HepG2 (cell line): ENCODE data around the gene IGF1.

ENCODE experiments used
- AHR ChIP-seq: IDR thresholded peaks from 2 replicates; pipeline ENCODE4 v1.6.1; 2018; ENCODE audit warnings: missing genetic modification reagents, missing compliant biosample characterization
- DNMT1 ChIP-seq: sonication (generic); formaldehyde crosslinking; IDR thresholded peaks from 2 replicates; pipeline ENCODE4 v1.5.1; 2020; ENCODE audit warnings: mild to moderate bottlenecking, missing genetic modification reagents
- GLI4 ChIP-seq: sonication (generic); formaldehyde crosslinking; IDR thresholded peaks from 2 replicates; pipeline ENCODE4 v1.5.1; 2020; ENCODE audit warnings: missing genetic modification reagents, mild to moderate bottlenecking, moderate library complexity, borderline replicate concordance
- JUND ChIP-seq: sonication (generic); formaldehyde crosslinking; IDR thresholded peaks from 2 replicates; pipeline ENCODE4 v1.8.0; 2022; ENCODE audit warnings: mild to moderate bottlenecking, missing genetic modification reagents
- POLR2AphosphoS5 ChIP-seq: IDR thresholded peaks from 2 replicates; pipeline ENCODE4 v1.6.1; 2012; ENCODE audit warnings: low read depth, low read length
- TCF7 ChIP-seq: sonication (generic); IDR thresholded peaks from 2 replicates; pipeline ENCODE4 v1.6.1; 2016; ENCODE audit warnings: antibody characterized with exemption, low read depth
- TCF7L2 ChIP-seq: IDR thresholded peaks from 2 replicates; pipeline ENCODE4 v1.6.1; 2011; ENCODE audit warnings: mild to moderate bottlenecking, low read depth, low read length, moderate library complexity
- ZNF138 ChIP-seq: sonication (generic); formaldehyde crosslinking; IDR thresholded peaks from 2 replicates; pipeline ENCODE4 v1.5.0; 2020; ENCODE audit warnings: mild to moderate bottlenecking, low read depth, missing genetic modification reagents
- ZNF431 ChIP-seq: sonication (generic); formaldehyde crosslinking; IDR thresholded peaks from 2 replicates; pipeline ENCODE4 v1.9.0; 2022; ENCODE audit warnings: missing genetic modification reagents, low read depth, mild to moderate bottlenecking, borderline replicate concordance
- ZNF557 ChIP-seq: sonication (generic); formaldehyde crosslinking; IDR thresholded peaks from 2 replicates; pipeline ENCODE4 v1.4.0; 2020; ENCODE audit warnings: missing genetic modification reagents
- TF ChIP-seq, protein P1 (sequence below): IDR thresholded peaks from 2 replicates; pipeline ENCODE4 v1.6.1; 2016
- TF ChIP-seq, protein P2 (sequence below): sonication (generic); formaldehyde crosslinking; IDR thresholded peaks from 2 replicates; pipeline ENCODE4 v1.5.0; 2020; ENCODE audit warnings: mild to moderate bottlenecking, missing genetic modification reagents, moderate library complexity

DNA sequence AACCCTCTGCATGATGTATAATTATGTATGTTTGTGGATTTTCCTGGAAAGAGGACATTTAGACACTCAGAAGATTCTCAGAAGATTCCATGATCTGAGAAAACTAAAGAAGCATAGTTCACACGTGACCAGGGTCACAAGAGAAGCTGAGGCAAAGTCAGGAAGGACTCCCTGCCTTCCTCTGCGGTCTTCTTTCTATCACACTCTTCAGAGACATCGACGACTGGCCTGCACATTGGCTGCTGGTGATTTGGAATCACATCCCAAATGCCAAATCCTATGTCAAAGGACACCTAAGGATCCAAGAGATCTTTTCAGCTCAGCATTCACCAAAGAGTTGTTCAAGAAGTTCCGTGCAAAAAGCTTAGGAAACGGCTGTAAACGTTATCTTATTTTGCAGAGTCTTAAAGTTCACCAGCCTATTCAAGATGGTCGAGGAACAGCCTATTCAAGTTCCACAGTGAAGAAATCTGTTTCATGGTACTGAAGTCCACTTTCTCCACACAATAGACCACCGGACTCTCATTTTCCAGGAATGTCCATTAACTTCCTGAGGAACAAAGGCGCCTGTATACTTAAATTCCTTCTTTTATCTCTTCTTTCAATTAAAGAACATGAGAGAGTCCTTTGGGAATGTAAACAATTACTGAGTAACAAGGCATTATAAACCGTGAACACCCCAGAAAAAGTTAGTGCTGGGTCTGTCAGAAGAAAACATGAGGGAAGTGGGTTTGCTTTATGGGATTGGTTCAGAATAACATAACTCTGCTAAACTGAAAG lies 42.1 kb downstream of the IGF1 start:
- TF ChIP-seq GLI4 (CRISPR knock-in tag) (no peak), AHR (CRISPR knock-in tag) (no peak), ZNF138 (CRISPR knock-in tag) (no peak), ZNF431 (CRISPR knock-in tag) (no peak), TCF7L2 (no peak), TCF7 (no peak), POLR2AphosphoS5 (no peak), ZNF557 (CRISPR knock-in tag) (no peak), JUND (CRISPR knock-in tag) (no peak), DNMT1 (no peak)
- TF ChIP-seq, protein P1, sequence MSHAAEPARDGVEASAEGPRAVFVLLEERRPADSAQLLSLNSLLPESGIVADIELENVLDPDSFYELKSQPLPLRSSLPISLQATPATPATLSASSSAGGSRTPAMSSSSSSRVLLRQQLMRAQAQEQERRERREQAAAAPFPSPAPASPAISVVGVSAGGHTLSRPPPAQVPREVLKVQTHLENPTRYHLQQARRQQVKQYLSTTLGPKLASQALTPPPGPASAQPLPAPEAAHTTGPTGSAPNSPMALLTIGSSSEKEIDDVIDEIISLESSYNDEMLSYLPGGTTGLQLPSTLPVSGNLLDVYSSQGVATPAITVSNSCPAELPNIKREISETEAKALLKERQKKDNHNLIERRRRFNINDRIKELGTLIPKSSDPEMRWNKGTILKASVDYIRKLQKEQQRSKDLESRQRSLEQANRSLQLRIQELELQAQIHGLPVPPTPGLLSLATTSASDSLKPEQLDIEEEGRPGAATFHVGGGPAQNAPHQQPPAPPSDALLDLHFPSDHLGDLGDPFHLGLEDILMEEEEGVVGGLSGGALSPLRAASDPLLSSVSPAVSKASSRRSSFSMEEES (CRISPR knock-in tag) = no peak
- TF ChIP-seq, protein P2, sequence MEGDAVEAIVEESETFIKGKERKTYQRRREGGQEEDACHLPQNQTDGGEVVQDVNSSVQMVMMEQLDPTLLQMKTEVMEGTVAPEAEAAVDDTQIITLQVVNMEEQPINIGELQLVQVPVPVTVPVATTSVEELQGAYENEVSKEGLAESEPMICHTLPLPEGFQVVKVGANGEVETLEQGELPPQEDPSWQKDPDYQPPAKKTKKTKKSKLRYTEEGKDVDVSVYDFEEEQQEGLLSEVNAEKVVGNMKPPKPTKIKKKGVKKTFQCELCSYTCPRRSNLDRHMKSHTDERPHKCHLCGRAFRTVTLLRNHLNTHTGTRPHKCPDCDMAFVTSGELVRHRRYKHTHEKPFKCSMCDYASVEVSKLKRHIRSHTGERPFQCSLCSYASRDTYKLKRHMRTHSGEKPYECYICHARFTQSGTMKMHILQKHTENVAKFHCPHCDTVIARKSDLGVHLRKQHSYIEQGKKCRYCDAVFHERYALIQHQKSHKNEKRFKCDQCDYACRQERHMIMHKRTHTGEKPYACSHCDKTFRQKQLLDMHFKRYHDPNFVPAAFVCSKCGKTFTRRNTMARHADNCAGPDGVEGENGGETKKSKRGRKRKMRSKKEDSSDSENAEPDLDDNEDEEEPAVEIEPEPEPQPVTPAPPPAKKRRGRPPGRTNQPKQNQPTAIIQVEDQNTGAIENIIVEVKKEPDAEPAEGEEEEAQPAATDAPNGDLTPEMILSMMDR = no peak
